Stimulated activated CD4-positive, alpha-beta T cell treated with anti-CD3 and anti-CD28 coated beads, Interleukin-12 subunit alpha, Interleukin-12 subunit beta, amount 100 ng/mL, for 48 hours (primary cell): Measurements from ENCODE around the gene EVL.
"Not testable (repeated sequence)": the region's sequence is repeated elsewhere in the genome, so short reads cannot be mapped to it uniquely, and the experiment has no call there.

Source experiments
- DNase-seq, 3 donors: peaks; one replicate each; pipeline ENCODE4 v3.0.0-alpha.2; 2020; ENCODE audit warnings: low read depth in 2 of 3, low spot score in 1 of 3

Gene EVL

DNA sequence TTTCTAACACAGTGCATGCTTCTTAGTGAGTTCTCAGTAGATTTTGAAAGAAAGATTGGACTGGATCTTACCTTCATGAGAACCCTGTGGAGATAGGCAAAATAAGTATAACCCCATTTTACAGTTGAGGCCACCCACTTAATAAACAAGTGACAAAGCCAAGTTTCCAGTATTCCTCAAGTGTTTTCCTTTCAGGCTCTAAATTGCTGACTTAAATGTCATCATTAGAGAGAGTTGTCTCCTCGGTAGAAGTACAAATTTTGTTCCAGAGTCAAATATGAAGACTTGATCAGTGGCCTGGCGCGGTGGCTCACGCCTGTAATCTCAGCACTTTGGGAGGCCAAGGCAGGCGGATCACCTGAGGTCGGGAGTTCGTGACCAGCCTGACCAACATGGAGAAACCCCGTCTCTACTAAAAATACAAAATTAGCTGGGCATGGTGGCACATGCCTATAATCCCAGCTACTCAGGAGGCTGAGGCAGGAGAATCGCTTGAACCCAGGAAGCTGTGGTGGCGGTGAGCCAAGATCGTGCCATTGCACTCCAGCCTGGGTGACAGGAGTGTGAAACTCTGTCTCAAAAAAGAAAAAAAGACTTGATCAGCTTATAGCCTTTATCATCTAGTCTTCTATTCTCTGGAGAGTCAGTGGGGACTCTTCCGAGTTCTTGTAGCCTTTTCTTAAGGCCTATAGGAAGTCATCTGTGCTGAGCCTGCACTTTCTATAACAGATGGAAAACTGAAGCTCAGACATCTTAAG lies 708 bp upstream of the EVL start:
- not testable (repeated sequence) for DNase-seq

GRCh38 chr14:100065942-100066574 lies 836 bp downstream of the EVL start:
- peak in 2 of 3 donors; percentile 69 to 79 for DNase-seq

DNA sequence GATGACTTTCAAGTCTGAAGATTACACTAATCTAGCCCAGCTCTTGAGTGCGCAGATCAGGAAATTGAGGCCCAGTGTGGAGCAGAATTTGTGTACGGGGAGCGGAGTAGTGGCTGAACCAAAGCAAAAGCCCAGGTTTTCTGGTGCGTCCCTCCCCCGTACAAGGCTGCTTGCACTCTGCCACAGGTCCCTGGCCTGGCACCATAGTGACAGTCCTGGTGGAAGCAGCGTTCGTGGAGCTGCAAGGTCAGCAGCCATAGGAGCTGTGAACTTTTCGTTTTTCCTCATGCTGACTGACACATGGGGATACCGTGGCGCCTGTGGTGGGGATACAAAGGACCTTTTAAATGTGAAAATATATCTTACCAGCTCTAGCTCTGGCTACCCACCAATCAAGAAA lies 1.7 kb downstream of the EVL start:
- no peak for DNase-seq

DNA sequence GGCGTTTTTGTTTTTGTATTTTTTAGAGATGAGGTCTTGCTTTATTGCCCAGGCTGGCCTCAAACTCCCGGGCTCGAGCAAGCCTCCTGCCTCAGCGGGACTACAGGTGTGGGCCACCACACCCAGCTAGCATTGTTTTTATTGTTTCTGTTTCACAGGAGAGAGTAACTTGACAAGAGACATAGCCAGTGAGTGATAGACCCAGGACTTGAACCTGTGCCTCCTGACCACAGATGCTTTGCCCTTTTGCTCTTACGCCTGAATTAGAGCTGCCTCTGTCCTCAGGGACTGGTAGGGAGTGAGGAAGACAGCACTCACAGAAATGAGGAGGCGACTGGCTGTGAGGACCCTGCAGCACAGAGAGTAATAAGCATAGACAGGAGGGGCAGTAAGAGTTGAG lies 2.3 kb downstream of the EVL start:
- DNase-seq: no peak

DNA sequence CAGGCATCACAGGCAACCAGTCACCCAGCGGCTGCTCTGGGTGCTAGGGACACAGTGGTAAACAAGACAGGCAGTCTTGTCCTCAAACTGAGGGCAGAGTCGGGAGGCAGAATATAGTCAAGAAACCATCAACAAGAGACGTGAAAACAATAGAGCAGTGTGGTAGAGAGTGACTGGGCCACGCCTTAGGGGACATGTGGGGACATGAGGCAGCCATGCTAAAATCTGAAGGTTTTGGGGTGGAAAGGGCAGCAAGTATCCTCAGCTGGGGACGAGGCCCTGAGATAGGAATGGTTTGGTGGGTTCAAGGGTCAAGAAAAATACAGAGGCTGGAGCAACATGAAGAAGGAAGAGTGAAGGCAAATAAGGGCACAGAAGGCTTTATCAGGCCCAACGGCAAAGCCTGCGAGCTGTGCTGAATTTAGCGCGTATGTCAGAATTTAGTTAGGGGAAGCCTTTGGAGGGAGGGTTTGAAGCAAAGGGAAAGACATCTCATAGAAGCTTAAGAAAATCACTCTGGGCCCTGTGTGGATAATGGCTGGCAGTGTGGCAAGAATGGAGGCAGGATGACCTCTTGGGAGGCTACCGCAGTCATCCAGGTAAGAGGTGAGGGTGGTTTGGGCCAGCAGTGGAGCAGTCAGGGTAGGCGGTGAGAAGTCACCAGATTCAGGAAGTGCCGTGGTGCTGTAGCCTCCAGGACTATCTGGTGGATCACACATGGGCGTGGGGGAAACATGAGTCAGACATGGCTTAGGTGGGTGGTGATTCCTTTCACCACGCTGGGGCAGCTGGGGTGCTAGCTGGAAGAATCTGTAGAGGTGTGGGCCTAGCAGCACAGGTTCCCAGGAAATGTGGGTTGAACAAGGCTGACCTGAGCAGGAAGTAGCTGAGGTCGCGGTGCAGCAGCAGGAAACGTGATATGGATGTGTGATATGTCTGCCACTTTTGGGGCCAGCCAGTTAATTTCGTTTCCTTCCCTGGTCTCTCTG lies 3.0 kb downstream of the EVL start:
- DNase-seq: peak; percentile 83 to 88 (median 85)

GRCh38 chr14:100069161-100069800 lies 4.1 kb downstream of the EVL start:
- no peak for DNase-seq

DNA sequence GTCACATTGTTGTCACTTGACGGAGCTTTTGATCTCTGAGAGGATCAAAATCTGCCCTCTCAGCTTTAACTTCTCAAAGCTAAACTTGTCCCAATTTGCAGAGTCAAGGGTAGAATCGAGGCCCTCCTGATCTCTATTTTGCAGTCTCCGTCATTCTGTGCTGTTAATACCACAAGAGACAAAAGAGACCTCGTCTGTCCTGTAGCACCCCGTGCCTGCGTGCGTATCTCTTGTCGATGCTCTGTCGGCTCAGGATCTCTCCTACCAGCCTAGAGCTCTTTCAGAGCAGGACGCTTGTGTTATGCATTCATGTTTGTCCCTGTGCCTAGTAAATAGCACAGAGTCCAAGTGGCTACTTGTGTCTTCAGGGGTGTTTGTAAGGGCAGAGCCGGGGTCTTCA lies 5.1 kb downstream of the EVL start:
- no peak for DNase-seq

GRCh38 chr14:100071545-100071944 lies 6.3 kb downstream of the EVL start:
- DNase-seq: no peak

DNA sequence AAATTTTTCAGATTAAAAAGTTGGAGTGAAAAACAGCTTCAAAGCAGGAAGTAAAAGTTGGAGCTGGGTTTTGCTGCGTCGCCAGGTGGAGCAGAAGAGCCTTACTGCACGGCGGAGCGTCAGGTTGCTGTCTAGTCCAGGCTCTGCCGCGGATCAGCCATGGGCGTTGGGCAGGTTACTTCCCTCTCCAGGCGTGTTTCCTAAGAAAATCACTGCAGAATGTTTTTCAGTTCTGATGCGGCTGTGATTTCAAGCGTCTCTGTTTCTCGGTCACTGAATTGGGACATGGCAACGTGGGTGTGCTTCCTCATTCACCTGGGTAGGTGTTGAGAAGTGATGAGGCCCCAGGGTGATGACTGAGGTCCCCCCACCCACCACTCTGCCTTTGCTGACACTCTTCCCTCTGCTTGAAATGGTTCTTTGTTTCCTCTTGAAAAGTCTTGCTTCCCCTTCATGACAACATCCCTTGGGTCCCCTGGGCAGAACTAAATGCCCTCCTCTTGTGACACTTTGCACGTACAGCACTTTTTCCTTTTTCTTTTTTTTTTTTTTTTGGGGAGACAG lies 7.6 kb downstream of the EVL start:
- DNase-seq: no peak

DNA sequence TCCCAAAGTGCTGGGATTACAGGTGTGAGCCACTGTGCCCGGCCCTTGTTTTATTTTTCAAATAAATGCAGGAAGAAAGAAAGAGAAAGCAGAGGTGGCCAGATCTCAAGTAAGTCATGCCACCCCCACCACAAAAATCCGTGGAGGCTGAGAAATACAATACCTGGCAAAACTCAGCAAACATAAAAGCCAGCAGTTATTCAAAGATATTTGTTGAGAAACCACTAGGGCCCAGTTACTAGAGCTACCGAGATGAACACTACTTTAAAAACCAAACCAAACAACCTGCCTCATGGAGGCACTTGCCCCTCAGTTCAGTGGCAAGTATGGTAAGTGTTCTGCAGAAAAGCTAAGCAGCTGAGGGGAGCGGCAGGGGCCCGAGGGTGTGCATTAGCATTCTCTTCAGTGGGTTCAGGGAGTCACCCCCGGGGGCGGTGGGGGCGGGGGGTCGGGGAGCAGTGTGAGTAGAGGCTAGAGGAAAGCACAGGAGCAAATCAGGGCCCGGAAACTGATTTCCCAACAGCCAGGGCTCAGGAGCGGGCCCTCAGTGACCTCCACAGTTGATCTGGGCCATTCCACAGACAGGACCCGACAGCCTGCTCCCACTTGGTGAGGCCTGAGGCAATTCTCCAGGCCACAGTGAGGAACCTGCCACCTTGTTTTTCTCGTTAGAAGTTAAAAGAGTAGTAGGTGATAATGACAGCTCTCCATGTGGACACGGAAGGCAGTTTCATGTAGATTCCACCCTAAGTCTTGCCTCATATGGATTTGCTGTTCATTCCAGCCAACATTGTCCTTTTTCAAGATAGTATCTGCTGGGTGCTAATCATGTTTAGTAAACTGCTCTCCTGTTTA lies 8.6 kb downstream of the EVL start:
- DNase-seq: no peak

GRCh38 chr14:100074431-100075100 lies 9.3 kb downstream of the EVL start:
- DNase-seq: no peak

GRCh38 chr14:100075681-100076080 lies 10.5 kb downstream of the EVL start:
- no peak for DNase-seq

GRCh38 chr14:100076133-100076532 lies 10.9 kb downstream of the EVL start:
- no peak for DNase-seq

- DNase-seq: no peak
Measured at GRCh38 chr14:100076606-100077005, 11.4 kb downstream of the EVL start.

- no peak for DNase-seq
Measured at GRCh38 chr14:100077441-100077840, 12.2 kb downstream of the EVL start.

GRCh38 chr14:100078216-100078803 lies 13.1 kb downstream of the EVL start:
- no peak for DNase-seq

GRCh38 chr14:100078997-100079725 lies 13.9 kb downstream of the EVL start:
- no peak for DNase-seq

GRCh38 chr14:100079726-100080005 lies 14.4 kb downstream of the EVL start:
- no peak for DNase-seq

GRCh38 chr14:100080206-100080605 lies 15.0 kb downstream of the EVL start:
- DNase-seq: no peak
